Nephron progenitor cell (in vitro differentiated cells): ENCODE measurements around the gene PIGC.

ENCODE experiments used
- DNase-seq: peaks from one replicate; pipeline ENCODE4 v3.0.0; 2021
- H3K27ac Mint-ChIP-seq: 2 replicates; pipeline ENCODE4 v1.8.0; 2021; ENCODE audit warnings: mild to moderate bottlenecking, moderate library complexity, mixed read lengths
- H3K27me3 Mint-ChIP-seq: 2 replicates; pipeline ENCODE4 v1.8.0; 2021; ENCODE audit warnings: mild to moderate bottlenecking, low read depth, mixed read lengths; ENCODE audit not compliant: poor library complexity
- H3K36me3 Mint-ChIP-seq: 2 replicates; pipeline ENCODE4 v1.8.0; 2021; ENCODE audit warnings: low read depth, mixed read lengths
- H3K4me1 Mint-ChIP-seq: 2 replicates; pipeline ENCODE4 v1.8.0; 2021; ENCODE audit warnings: mixed read lengths
- H3K4me3 Mint-ChIP-seq: 2 replicates; pipeline ENCODE4 v1.8.0; 2021; ENCODE audit warnings: mild to moderate bottlenecking, moderate library complexity, mixed read lengths
- H3K9me3 Mint-ChIP-seq: 2 replicates; pipeline ENCODE4 v1.8.0; 2021; ENCODE audit warnings: mild to moderate bottlenecking, moderate library complexity, mixed read lengths
- TF ChIP-seq, protein P1 (sequence below): fragments of 200-600 bp; sonication (generic); IDR thresholded peaks from 2 replicates; pipeline ENCODE4 v1.5.0; 2021; ENCODE audit warnings: antibody characterized with exemption

The PIGC gene

DNA sequence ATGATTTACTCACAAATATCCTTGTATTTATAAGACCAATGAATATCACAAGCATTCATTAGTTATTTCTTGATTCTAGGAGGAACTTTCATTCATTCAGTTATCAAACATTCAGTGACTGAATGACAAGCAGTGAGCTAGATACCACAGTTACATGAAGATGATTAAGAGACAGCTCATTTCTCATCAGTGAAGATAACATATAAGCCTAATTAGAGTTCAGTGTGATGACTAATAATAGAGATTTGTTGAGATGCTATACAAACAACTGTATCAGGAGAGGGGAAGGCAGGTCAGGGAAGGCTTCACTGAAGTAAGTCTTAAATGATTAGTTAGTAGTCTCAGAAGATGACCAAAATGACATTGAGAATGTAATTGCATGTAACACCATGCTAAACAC is 38.0 kb downstream of the PIGC start:
- Mint-ChIP-seq H3K9me3 (no peaks in the 10 kb centered on the region), H3K4me3 (no peak overlapping the region), H3K27ac (no peak overlapping the region), H3K27me3 (no peaks in the 10 kb centered on the region), H3K36me3 (no peaks in the 10 kb centered on the region), H3K4me1 (peaks cover 2% of the 10 kb centered on the region)
- no peak for DNase-seq
- TF ChIP-seq, protein P1, sequence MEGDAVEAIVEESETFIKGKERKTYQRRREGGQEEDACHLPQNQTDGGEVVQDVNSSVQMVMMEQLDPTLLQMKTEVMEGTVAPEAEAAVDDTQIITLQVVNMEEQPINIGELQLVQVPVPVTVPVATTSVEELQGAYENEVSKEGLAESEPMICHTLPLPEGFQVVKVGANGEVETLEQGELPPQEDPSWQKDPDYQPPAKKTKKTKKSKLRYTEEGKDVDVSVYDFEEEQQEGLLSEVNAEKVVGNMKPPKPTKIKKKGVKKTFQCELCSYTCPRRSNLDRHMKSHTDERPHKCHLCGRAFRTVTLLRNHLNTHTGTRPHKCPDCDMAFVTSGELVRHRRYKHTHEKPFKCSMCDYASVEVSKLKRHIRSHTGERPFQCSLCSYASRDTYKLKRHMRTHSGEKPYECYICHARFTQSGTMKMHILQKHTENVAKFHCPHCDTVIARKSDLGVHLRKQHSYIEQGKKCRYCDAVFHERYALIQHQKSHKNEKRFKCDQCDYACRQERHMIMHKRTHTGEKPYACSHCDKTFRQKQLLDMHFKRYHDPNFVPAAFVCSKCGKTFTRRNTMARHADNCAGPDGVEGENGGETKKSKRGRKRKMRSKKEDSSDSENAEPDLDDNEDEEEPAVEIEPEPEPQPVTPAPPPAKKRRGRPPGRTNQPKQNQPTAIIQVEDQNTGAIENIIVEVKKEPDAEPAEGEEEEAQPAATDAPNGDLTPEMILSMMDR: no peak

DNA sequence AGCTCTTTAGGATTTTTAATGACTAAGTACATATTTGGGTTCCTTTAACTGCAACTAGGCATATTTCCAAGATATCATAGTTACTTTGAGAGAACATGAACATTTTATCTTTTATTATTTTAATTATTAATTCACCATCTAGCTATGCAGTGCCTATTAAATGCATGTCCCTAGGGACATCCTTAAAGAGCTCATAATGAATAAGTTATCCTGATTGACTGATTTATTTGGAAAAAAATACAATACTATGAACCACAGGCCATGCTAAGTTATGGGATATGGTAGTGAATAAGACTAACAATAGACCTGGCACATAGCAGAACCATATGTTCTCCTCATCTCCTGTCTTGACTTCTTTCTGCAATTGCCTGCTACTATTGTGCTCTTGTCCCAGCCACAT is 39.7 kb downstream of the PIGC start:
- DNase-seq: no peak
- TF ChIP-seq, protein P1: no peak
- Mint-ChIP-seq H3K9me3 (no peaks in the 10 kb centered on the region), H3K36me3 (no peaks in the 10 kb centered on the region), H3K4me3 (no peak overlapping the region), H3K27me3 (no peaks in the 10 kb centered on the region), H3K27ac (no peak overlapping the region), H3K4me1 (peaks cover 20% of the 10 kb centered on the region)

DNA sequence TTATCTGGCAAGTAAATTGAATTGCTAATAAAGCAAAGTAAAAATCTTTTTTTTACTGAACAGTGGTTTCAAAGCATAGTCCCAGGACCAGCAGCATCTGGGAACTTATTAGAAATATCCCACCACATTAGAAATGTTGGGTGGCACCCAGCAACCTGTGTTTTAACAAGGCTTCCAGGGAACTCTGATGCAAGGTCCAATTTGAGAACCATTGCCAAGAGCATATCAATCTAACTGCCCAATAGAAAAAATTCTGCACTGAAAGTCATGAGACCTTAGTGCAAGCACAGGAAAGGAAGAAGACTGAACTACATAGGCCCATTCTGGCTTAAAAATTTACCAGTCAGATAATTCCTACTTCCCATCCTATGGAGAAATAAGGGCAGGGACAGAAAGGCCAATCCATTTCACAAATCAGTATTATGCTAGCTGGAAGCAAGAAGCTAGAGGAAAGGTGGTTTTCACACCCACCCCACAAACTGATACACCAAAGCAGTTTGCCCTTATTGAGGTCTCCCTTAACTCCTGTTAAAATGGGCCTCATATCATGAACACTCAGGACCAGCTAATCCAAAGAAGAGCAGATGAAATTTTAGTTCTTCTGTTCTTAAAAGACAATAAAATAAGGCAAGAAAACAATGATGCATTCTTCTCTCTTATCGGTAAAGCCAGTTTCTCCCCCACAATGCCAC is 40.8 kb downstream of the PIGC start:
- Mint-ChIP-seq H3K27me3 (no peaks in the 10 kb centered on the region), H3K4me3 (no peak overlapping the region), H3K36me3 (no peaks in the 10 kb centered on the region), H3K9me3 (no peaks in the 10 kb centered on the region), H3K4me1 (peaks cover 31% of the 10 kb centered on the region), H3K27ac (no peak overlapping the region)
- TF ChIP-seq, protein P1: no peak
- no peak for DNase-seq

DNA sequence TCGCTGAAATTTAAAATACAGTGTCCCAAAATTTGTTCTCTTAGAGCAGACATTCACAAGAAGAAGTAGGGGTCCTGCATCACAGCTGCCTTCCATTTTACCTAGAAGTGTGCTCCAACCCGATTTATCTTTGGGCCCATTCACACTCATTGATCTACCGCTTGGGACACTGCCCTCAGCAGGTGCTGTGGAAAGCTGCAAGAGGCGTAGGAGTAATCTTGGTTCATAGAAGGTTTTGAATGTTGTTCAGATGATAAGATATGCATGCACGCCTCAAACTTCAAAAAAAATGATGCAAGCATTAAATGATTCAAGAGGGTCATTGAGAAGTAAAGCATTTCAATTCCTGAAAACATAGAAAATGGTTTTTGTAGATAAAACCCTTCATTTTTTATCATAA is 42.0 kb downstream of the PIGC start:
- TF ChIP-seq, protein P1: peak; percentile 6
- Mint-ChIP-seq H3K4me3 (no peak overlapping the region), H3K36me3 (no peaks in the 10 kb centered on the region), H3K9me3 (no peaks in the 10 kb centered on the region), H3K27ac (no peak overlapping the region), H3K27me3 (no peaks in the 10 kb centered on the region), H3K4me1 (peaks cover 31% of the 10 kb centered on the region)
- no peak for DNase-seq

DNA sequence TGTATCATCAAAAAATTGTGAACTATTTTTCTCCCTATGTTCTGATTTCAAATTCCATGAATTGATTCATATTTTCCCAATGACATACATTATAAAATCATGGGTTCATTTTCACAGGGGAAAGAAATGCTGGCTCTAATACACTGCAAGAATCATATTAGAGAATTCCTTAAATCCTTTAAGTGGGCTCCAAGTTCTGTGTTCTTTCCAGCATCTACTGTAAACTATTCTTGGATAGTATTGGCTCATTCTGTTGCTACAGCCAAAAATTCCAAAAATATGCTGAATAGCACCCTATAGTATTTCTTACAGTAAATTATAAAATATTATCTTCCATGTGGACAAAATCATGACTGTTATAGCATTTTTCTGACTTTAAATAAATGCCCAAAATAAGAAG is 42.4 kb downstream of the PIGC start:
- no peak overlapping the region for H3K4me3 Mint-ChIP-seq
- no peaks in the 10 kb centered on the region for H3K36me3 Mint-ChIP-seq
- H3K27me3 Mint-ChIP-seq: no peaks in the 10 kb centered on the region
- peaks cover 31% of the 10 kb centered on the region for H3K4me1 Mint-ChIP-seq
- TF ChIP-seq, protein P1: no peak
- DNase-seq: no peak
- H3K27ac Mint-ChIP-seq: no peak overlapping the region
- no peaks in the 10 kb centered on the region for H3K9me3 Mint-ChIP-seq

DNA sequence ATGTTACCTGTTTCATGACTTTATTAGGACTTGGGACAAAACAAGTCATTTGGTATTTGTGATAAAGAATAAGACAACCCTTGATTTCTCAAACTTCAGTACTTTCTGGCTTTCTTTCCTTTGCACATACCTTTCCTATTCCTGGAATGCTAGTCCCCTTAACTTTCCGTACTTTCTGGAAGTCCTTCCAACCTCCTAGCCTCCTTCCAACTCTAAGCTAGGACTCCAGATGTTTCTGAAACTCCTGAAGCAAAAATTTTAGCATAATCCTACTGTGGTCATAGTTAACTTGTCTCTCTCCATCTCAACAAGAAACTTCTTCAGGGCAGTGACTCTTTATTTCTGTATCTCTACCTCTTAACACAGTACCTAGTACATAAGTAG is 43.2 kb downstream of the PIGC start:
- peak overlapping the region; percentile 86 for H3K27ac Mint-ChIP-seq
- no peaks in the 10 kb centered on the region for H3K27me3 Mint-ChIP-seq
- H3K9me3 Mint-ChIP-seq: no peaks in the 10 kb centered on the region
- DNase-seq: no peak
- H3K4me3 Mint-ChIP-seq: peak overlapping the region; percentile 31
- H3K4me1 Mint-ChIP-seq: peaks cover 31% of the 10 kb centered on the region
- H3K36me3 Mint-ChIP-seq: no peaks in the 10 kb centered on the region
- TF ChIP-seq, protein P1: no peak
